DMS 273 treated with DMSO at 0.1 percent for 48 hours (cell line): ENCODE results near the gene ABTB2.

Experiments
- DNase-seq: peaks from one replicate; lab custom pipeline; 2025; lab: John Stamatoyannopoulos, UW

ABTB2 gene

DNA sequence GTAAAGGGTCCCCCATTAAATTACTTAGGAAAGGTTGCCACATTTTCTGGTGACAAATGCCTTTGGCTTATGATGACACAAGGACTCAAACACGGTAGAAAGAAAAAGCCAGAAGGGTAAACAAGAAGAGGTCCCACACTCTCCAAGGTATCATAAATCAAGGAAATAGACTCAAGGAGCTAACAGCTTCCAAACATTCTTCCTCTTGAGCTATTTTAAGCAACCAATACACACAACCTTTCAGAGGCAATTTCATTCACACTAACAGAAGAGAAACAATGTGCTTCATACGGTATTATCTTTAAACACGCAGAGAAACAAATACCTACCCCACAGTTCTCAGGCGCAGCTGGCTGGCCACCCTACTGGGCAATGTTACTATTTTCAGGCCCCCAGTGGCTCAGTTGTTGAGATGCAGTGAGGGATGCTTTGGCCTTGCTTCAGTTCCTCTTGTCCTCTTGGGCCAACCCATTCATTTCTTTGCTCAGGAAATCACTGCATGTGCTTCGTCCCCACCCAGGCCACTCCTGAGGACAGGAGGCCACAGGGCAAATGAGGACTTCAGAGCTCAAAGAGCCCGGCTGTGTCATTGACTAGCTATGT lies 15.8 kb downstream of the ABTB2 start:
- no peak for DNase-seq

DNA sequence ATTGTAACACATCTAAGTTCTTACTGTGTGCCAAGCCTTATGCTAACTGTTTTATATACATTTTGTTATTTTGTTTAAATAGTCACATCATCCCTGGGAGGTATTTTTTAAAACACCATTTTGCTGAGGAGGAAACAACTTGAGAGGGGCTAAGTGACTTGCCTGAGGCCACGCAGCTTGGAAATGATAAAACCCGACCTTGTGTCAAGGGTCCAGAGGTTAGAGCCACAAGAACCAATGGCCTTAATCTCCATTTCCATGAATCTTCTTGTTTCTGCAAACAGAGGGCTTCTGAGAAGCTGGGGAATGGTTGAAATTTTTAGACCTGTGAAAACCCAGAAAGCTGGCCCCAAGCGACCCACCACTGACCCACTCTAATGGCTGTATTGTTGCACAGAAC lies 16.7 kb downstream of the ABTB2 start:
- no peak for DNase-seq

- no peak for DNase-seq
Observed at GRCh38 chr11:34340653-34341052, 17.2 kb downstream of the ABTB2 start.

DNA sequence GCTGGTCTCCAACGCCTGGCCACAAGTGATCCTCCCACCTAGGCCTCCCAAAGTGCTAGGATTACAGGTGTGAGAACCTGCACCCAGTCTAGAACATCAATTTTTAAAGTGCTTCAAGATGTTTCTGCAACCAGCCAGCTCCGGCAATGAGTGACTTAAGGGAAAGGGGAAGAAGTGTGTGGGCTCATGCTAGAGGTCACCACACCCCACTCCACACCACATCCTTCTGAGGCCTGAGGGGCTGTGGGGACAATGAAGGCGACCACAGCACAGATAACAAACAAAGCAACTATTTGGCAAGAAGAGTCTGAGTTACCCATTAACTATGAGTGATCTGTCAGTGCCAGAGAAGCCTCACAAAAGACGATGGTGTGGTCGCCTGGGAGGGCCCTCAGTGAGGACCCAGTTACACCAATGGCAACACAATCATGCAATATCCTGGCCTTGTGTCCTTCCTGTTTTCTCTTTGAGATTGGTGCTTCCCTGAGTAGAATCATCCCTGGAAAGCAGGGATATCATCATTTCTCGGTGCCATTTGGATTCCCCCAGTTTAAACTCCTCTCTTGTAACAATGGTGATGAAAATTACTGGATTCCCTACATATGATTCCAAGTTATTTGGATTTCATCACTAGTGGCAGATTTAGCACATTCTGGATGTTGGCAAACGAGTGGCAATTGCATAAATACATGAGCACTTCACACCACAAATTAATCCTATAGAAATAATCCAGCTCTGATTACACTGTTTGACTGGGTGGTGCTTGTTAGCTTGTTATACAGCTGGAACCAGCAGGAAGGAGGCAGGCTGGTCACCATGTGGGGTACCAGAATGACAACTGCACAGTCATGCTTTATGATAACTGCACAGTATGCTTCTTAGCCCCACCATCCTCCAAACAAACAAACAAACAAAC lies 18.4 kb downstream of the ABTB2 start:
- DNase-seq, result no peak

GRCh38 chr11:34337016-34337415 lies 20.8 kb downstream of the ABTB2 start:
- no peak for DNase-seq

- no peak for DNase-seq
Observed at GRCh38 chr11:34335801-34336200, 22.0 kb downstream of the ABTB2 start.

- DNase-seq, result no peak
Observed at GRCh38 chr11:34335331-34335730, 22.5 kb downstream of the ABTB2 start.

DNA sequence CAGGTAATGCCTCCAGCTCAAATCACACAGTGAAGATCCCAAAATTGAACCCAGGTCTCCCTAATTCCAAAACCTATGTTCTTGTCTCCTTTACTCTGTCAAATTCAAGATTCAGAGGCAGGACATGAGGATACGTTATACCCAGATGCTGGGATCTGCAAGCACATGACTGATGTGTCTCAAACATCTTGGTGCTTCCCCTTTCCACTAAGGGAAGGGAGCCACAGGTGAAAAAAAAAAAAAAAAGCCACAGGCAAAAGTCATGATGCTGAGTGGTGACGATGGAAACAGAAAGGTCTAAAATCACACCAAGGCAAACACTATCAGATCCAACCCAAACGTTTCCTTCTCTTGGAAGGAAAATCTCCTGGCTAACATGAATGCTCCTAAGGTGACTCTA lies 24.0 kb downstream of the ABTB2 start:
- no peak for DNase-seq

GRCh38 chr11:34332524-34332923 lies 25.3 kb downstream of the ABTB2 start:
- DNase-seq, result no peak

DNA sequence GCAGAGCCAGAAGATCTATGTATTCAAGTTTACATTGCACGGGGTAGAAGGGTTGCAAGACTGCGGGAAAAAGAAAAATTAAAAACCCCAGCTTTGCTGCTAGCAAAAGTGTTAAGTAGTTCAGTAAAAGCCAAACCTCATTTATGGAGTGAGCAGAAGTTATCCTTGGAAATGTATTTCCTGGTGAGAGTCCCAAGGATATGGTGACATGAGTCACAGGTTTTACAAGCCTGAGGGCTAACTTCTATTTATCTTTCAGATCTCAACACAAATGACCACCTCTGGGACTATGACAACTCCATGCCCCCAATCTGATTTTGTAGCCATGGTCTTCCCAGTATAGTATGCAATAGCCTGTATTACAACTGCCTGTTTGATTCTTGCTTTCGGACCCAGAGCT lies 26.1 kb downstream of the ABTB2 start:
- DNase-seq, result no peak

DNA sequence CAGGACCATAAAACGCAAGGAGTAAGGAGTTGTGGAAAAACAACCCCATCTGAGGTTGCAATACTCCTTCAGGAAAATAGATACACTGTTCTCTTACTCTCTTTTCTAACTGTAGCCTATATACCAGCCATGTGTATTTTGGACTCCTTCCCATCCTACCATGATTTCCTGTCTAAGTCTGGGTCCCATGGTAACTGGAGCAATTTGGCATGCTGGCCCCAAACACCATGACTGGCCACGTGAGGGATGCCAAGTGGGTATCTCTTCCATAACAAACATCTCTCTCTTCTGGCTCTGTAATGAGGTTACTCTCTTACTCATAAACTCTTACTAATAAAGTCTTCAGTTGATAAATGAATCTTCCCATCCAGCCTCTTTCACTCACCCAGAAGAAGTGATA lies 26.5 kb downstream of the ABTB2 start:
- no peak for DNase-seq

DNA sequence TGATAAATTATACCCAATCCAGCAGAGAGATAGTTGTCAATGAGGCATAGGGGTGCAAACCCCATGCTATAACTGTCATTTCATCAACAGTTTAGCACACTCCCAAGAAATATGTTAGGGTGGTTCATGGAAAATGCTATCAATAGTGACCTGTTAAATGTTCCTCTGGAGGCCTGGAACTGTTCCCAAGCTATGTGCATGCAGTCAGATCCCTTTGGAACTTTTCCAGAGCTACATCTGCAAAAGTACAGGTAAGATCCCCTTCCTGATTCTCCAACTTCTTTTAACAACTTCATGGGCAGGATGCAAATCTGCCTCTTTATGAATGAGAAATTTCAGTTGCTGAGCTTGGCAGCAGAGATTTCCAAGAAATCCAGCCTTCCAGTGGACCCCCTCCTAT lies 27.2 kb downstream of the ABTB2 start:
- no peak for DNase-seq

DNA sequence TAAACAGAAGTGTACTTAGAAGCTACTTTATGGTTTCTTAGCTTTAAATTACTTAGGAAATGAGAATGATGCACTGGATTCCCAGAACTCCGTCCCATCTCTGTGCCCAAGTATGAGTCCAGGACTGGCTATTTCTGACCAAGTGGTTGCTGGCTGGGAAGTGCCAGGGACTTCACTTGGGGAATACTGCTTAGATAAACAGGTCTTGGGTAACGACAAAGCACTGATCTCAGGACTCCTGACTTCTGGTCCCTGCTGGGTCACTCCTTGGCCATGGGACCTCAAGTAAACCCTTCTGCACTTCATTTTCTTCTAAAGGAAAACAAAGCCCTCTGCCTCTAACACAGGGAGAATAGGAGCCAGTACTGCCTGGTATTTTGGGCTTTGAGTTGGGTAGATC lies 27.9 kb downstream of the ABTB2 start:
- DNase-seq, result no peak

DNA sequence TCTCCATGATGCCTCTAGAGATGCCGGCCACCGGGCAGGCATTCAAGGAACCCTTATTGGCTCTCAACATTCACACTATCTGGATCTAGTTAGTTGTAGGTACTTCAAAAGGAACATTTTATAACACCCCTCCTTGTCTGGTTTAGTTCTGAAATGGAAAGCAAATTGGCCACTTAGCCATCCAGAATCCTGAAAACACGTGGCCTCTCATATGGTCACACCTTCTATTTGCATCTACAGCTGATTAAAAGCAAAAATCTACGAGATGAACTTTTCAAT lies 29.2 kb downstream of the ABTB2 start:
- DNase-seq, result no peak

- DNase-seq, result peak; percentile 54
Observed at GRCh38 chr11:34327804-34328631, 29.8 kb downstream of the ABTB2 start.

DNA sequence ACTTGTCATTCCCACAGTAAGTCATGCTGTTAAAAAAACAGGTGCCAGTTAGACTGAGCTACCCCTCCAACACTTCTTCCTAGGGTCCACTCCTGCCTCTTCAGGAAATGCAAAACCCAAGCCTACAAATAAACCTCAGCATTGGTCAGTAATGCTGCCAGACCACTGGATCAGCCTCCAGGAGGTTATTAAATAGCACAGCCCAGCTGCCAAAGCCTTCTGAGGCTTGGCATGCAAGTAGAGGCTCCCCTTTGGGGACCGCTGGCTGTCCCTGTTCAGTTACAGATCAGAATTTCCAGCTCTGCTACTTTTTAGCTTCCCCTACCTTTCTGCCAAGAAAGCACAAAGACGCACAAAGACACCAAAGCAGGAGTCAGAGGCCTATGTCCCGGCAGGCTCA lies 33.3 kb downstream of the ABTB2 start:
- no peak for DNase-seq

GRCh38 chr11:34323601-34324000 lies 34.2 kb downstream of the ABTB2 start:
- no peak for DNase-seq

GRCh38 chr11:34318111-34319037 lies 39.4 kb downstream of the ABTB2 start:
- DNase-seq, result no peak

- DNase-seq, result no peak
Observed at GRCh38 chr11:34317666-34318065, 40.1 kb downstream of the ABTB2 start.

GRCh38 chr11:34317036-34317360 lies 40.8 kb downstream of the ABTB2 start:
- no peak for DNase-seq

- no peak for DNase-seq
Observed at GRCh38 chr11:34316347-34317035, 41.3 kb downstream of the ABTB2 start.
